Measurements from ENCODE around the gene GTF3C1.

Gene GTF3C1

GRCh38 chr16:27414788-27415431 is 134.8 kb downstream of the GTF3C1 start:
- TF ChIP-seq, protein P1, sequence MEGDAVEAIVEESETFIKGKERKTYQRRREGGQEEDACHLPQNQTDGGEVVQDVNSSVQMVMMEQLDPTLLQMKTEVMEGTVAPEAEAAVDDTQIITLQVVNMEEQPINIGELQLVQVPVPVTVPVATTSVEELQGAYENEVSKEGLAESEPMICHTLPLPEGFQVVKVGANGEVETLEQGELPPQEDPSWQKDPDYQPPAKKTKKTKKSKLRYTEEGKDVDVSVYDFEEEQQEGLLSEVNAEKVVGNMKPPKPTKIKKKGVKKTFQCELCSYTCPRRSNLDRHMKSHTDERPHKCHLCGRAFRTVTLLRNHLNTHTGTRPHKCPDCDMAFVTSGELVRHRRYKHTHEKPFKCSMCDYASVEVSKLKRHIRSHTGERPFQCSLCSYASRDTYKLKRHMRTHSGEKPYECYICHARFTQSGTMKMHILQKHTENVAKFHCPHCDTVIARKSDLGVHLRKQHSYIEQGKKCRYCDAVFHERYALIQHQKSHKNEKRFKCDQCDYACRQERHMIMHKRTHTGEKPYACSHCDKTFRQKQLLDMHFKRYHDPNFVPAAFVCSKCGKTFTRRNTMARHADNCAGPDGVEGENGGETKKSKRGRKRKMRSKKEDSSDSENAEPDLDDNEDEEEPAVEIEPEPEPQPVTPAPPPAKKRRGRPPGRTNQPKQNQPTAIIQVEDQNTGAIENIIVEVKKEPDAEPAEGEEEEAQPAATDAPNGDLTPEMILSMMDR (conservative IDR thresholded peaks at IDR 0.05; ENCODE audit: low read depth, low read length), result no peak
- DNase-seq (ENCODE audit: low read depth), result no peak
- no peak overlapping the region for H3K4me3 ChIP-seq (ENCODE audit: low read length)

GRCh38 chr16:27413956-27414355 is 135.8 kb downstream of the GTF3C1 start:
- TF ChIP-seq, protein P1 (conservative IDR thresholded peaks at IDR 0.05; ENCODE audit: low read depth, low read length), result no peak
- DNase-seq (ENCODE audit: low read depth), result no peak
- H3K4me3 ChIP-seq (ENCODE audit: low read length), result no peak overlapping the region

DNA sequence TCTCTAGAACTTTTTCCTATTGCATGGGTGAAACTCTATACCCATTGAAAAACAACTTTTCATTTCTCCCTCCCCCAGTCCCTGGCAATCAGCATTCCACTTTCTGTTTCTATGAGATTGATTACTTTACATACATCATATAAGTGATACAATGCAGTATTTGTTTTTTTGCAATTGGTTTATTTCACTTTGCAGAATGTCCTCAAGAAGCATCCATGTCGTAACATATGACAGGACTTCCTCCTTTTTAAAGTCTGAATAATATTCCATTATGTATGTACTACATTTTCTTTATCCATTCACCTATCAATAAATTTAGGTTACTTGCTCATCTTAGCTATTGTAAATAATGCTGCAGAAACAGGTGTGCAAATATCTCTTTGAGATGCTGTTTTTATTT is 139.0 kb downstream of the GTF3C1 start:
- no peak for DNase-seq (ENCODE audit: low read depth)
- no peak overlapping the region for H3K4me3 ChIP-seq (ENCODE audit: low read length)
- TF ChIP-seq, protein P1 (conservative IDR thresholded peaks at IDR 0.05; ENCODE audit: low read depth, low read length), result no peak
